ENCODE results near the gene NIPAL1. TPM values are rescaled to one million over a fixed set of nuclear protein-coding genes. Genes with fewer than 3 reads are reported as not detected.

NIPAL1 gene
- polyA plus RNA-seq, 1 donor from 2014 or later: not detected

GRCh38 chr4:48015216-48015615 lies 1.4 kb upstream of the NIPAL1 start:
- Mint-ChIP-seq H3K4me1 (peaks cover 9 to 22% (median 11%) of the 10 kb centered on the region in 3 donors), H3K4me3 (peak overlapping the region in 2 of 4 donors; percentile 22 to 85), H3K27ac (no peak overlapping the region), H3K27me3 (peaks cover 25% of the 10 kb centered on the region), H3K36me3 (no peaks in the 10 kb centered on the region), H3K9me3 (peaks cover 0 to 3% (median 0%) of the 10 kb centered on the region in 3 donors)

DNA sequence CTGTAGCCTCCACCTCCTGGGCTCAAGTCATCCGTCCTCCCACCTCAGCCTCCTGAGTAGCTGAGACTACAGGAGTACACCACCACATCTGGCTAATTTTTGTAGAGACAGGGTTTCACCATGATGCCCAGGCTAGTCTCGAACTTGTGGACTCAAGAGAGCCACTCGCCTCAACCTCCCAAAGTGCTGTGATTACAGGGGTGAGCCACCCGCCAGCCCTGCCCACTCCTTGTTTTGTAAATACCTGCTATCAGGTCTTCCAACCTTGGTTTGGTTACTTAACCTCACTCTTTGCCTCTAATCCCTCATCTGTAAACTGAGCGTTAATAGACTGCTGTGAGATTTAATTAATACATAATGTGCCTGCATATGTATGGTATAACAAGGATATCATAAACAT lies 894 bp upstream of the NIPAL1 start:
- H3K36me3 Mint-ChIP-seq: no peaks in the 10 kb centered on the region
- peaks cover 24% of the 10 kb centered on the region for H3K27me3 Mint-ChIP-seq
- H3K27ac Mint-ChIP-seq: peak overlapping the region in 1 of 3 donors; percentile 26
- H3K9me3 Mint-ChIP-seq: peaks cover 0 to under 1% (median 0%) of the 10 kb centered on the region in 3 donors
- H3K4me1 Mint-ChIP-seq: peaks cover 9 to 22% (median 11%) of the 10 kb centered on the region in 3 donors
- peak overlapping the region in 3 of 4 donors; percentile 82 to 89 (median 85) for H3K4me3 Mint-ChIP-seq

DNA sequence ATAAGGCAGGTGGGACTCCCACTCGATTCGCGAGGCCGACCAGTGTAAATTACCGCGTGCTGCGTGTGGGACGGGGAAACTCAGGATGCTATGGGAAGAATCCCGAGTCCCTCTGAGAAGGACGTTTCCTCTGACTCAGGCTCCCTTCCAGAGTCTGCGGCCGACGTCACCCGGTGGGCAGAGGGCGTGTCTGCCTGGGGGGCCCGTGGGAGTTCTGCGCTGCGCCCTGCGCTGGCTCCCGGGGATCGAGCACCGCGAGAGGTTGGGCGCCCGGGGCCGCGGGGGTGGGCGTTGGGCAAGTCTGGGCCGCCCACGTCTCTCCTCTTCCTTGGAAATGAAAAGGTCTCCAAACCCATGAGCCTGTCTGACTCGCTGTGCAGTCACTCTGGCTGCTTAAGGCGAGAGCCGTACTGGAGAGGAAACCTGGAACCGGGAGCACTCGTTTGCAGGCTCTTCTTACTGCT lies 568 bp downstream of the NIPAL1 start:
- Mint-ChIP-seq H3K27me3 (peaks cover 21% of the 10 kb centered on the region), H3K4me3 (peak overlapping the region; percentile 82 to 94 (median 88)), H3K27ac (no peak overlapping the region), H3K9me3 (no peaks in the 10 kb centered on the region), H3K4me1 (peaks cover 11 to 17% (median 11%) of the 10 kb centered on the region in 3 donors), H3K36me3 (no peaks in the 10 kb centered on the region)

DNA sequence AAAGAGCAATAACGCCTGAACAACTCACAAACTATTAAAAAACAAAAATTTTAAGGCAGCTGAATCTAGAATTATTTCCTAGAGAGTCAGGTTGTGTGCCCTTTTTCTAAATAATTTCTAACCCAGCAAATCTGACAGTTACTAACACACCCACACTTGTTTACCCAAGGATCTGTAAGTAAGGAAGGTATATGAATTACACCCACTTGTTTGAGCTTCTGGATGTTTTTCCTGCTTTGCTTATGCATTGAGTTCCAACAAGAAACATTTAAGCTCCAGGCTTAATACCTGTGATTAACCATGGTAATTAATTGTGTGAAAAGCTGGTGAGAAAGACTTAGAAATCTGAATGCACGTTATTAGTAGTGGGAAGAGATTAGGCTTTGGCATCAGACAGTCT lies 1.5 kb downstream of the NIPAL1 start:
- peaks cover 11 to 16% (median 11%) of the 10 kb centered on the region in 3 donors for H3K4me1 Mint-ChIP-seq

GRCh38 chr4:48021100-48021499 lies 4.5 kb downstream of the NIPAL1 start:
- Mint-ChIP-seq H3K27ac (no peak overlapping the region), H3K27me3 (peaks cover 23% of the 10 kb centered on the region), H3K4me1 (peaks cover 7 to 12% (median 7%) of the 10 kb centered on the region in 3 donors), H3K4me3 (no peak overlapping the region), H3K36me3 (no peaks in the 10 kb centered on the region), H3K9me3 (no peaks in the 10 kb centered on the region)

More for the DNA sequence above, 1.5 kb downstream of the NIPAL1 start:
- Mint-ChIP-seq H3K27ac (no peak overlapping the region), H3K9me3 (no peaks in the 10 kb centered on the region), H3K36me3 (no peaks in the 10 kb centered on the region), H3K4me3 (peak overlapping the region in 1 of 4 donors; percentile 85), H3K27me3 (peaks cover 25% of the 10 kb centered on the region)

DNA sequence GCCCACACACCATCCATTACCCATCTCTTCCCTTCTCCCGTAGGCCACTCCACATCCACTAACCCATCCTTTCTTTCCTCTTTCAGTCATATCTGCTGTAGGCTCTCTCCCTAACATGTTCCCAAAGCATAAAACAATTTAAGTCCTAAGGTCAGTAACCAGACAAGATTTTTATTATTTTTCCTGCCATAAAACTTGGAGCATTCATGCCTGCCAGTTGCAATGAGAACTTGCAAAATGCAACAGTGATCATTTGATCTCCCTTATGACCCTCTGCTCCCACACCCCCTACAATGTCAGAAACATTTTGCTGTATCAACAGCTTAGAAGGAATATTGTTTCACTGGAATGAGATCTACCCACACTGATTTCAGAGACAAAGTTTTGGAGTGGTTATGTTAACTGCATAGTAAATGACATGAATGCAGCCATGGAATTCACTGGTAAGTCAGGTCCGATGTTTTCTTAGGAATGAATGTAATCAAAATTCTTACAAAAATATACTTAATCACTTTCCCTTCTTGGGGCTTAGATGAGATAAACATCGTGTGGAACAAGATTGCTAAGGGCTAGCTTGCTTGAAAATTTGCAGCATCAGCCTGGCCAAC lies 5.7 kb downstream of the NIPAL1 start:
- no peaks in the 10 kb centered on the region for H3K36me3 Mint-ChIP-seq
- no peak overlapping the region for H3K4me3 Mint-ChIP-seq
- no peak overlapping the region for H3K27ac Mint-ChIP-seq
- H3K27me3 Mint-ChIP-seq: peaks cover 22% of the 10 kb centered on the region
- H3K9me3 Mint-ChIP-seq: no peaks in the 10 kb centered on the region
- H3K4me1 Mint-ChIP-seq: peaks cover 5 to 8% (median 6%) of the 10 kb centered on the region in 3 donors

- Mint-ChIP-seq H3K4me3 (no peak overlapping the region), H3K27me3 (peaks cover 17% of the 10 kb centered on the region), H3K27ac (no peak overlapping the region), H3K4me1 (peaks cover 3 to 10% (median 8%) of the 10 kb centered on the region in 3 donors), H3K9me3 (peaks cover 0 to 2% (median 0%) of the 10 kb centered on the region in 3 donors), H3K36me3 (no peaks in the 10 kb centered on the region)
These were observed 8.0 kb downstream of the NIPAL1 start for GRCh38 chr4:48024522-48024921.

GRCh38 chr4:48025005-48025404 lies 8.4 kb downstream of the NIPAL1 start:
- Mint-ChIP-seq H3K36me3 (no peaks in the 10 kb centered on the region), H3K27me3 (peaks cover 17% of the 10 kb centered on the region), H3K9me3 (peaks cover 0 to 2% (median 0%) of the 10 kb centered on the region in 3 donors), H3K27ac (no peak overlapping the region), H3K4me3 (no peak overlapping the region), H3K4me1 (peaks cover 1 to 10% (median 6%) of the 10 kb centered on the region in 3 donors)

- H3K27me3 Mint-ChIP-seq: peaks cover 11% of the 10 kb centered on the region
- no peak overlapping the region for H3K27ac Mint-ChIP-seq
- peaks cover 0 to 2% (median 0%) of the 10 kb centered on the region in 3 donors for H3K9me3 Mint-ChIP-seq
- H3K4me3 Mint-ChIP-seq: no peak overlapping the region
- no peaks in the 10 kb centered on the region for H3K36me3 Mint-ChIP-seq
- H3K4me1 Mint-ChIP-seq: peaks cover 0 to 7% (median 4%) of the 10 kb centered on the region in 3 donors
These were observed 11.1 kb downstream of the NIPAL1 start for GRCh38 chr4:48027653-48028052.

DNA sequence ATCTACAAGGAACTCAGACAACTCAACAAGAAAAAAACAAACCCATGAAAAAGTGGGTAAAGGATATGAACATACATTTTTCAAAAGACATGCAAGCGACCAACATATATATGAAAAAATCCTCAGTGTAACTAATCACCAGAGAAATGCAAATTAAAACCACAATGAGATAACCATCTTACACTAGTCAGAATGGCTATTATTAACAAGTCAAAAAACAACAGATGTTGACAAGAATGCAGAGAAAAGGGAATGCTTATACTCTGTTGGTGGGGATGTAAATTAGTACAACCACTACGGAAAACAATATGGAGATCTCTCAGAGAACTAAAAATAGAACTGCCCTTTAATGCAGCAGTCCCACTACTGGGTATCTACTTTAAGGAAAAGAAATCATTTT lies 12.1 kb downstream of the NIPAL1 start:
- peaks cover 0 to 2% (median 0%) of the 10 kb centered on the region in 3 donors for H3K9me3 Mint-ChIP-seq
- H3K27ac Mint-ChIP-seq: no peak overlapping the region

GRCh38 chr4:48030470-48030869 lies 13.9 kb downstream of the NIPAL1 start:
- Mint-ChIP-seq H3K36me3 (no peaks in the 10 kb centered on the region), H3K9me3 (peaks cover 0 to 2% (median 0%) of the 10 kb centered on the region in 3 donors), H3K4me1 (peaks cover 2 to 19% (median 14%) of the 10 kb centered on the region in 3 donors), H3K27ac (no peak overlapping the region), H3K4me3 (no peak overlapping the region), H3K27me3 (peaks cover 4% of the 10 kb centered on the region)

More for the DNA sequence above, 12.1 kb downstream of the NIPAL1 start:
- peaks cover 9% of the 10 kb centered on the region for H3K27me3 Mint-ChIP-seq
- no peaks in the 10 kb centered on the region for H3K36me3 Mint-ChIP-seq
- H3K4me1 Mint-ChIP-seq: peaks cover 0 to 8% (median 6%) of the 10 kb centered on the region in 3 donors
- H3K4me3 Mint-ChIP-seq: no peak overlapping the region

GRCh38 chr4:48031802-48032525 lies 15.4 kb downstream of the NIPAL1 start:
- no peak overlapping the region for H3K27ac Mint-ChIP-seq

GRCh38 chr4:48032721-48033120 lies 16.1 kb downstream of the NIPAL1 start:
- Mint-ChIP-seq H3K9me3 (peaks cover 0 to 2% (median 0%) of the 10 kb centered on the region in 3 donors), H3K4me3 (no peak overlapping the region), H3K4me1 (peaks cover 10 to 33% (median 29%) of the 10 kb centered on the region in 3 donors), H3K36me3 (no peaks in the 10 kb centered on the region), H3K27me3 (peaks cover 2% of the 10 kb centered on the region), H3K27ac (no peak overlapping the region)

More at GRCh38 chr4:48031802-48032525, 15.4 kb downstream of the NIPAL1 start:
- no peaks in the 10 kb centered on the region for H3K36me3 Mint-ChIP-seq
- H3K4me1 Mint-ChIP-seq: peaks cover 6 to 30% (median 27%) of the 10 kb centered on the region in 3 donors
- peaks cover under 1% of the 10 kb centered on the region for H3K27me3 Mint-ChIP-seq
- no peak overlapping the region for H3K4me3 Mint-ChIP-seq
- peaks cover 0 to 2% (median 0%) of the 10 kb centered on the region in 3 donors for H3K9me3 Mint-ChIP-seq

- Mint-ChIP-seq H3K4me1 (peaks cover 10 to 33% (median 27%) of the 10 kb centered on the region in 3 donors), H3K27ac (no peak overlapping the region), H3K9me3 (no peaks in the 10 kb centered on the region), H3K27me3 (peaks cover 2% of the 10 kb centered on the region), H3K4me3 (no peak overlapping the region), H3K36me3 (no peaks in the 10 kb centered on the region)
These were observed 16.8 kb downstream of the NIPAL1 start for GRCh38 chr4:48033412-48033811.

DNA sequence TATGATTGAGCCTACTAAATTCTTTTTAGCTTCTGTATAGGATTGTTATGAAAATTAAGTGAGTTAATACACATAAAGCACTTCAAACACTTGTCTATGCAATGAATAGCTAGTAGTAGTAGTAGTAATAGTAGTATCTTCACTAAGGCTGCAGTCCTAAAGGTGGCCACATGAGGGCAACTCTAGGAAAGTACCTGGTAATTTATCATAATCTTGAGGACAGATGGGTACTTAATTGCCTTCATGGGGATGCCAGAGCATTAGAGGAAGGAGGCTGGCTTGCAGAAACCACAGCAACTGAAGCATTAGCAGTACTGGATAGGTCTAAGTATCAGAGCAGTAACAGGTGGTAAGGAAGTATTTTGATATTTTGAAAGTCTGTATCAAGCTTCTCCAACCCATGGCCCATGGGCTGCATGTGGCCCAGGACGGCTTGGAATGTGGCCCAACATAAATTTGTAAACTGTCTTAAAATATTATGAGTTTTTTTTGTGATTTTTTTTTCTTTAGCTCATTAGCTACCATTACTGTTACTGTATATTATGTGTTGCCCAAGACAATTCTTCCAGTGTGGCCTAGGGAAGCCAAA lies 17.3 kb downstream of the NIPAL1 start:
- Mint-ChIP-seq H3K4me1 (peaks cover 10 to 28% (median 25%) of the 10 kb centered on the region in 3 donors), H3K9me3 (no peaks in the 10 kb centered on the region), H3K36me3 (no peaks in the 10 kb centered on the region), H3K4me3 (no peak overlapping the region), H3K27ac (peak overlapping the region in 1 of 3 donors; percentile 71), H3K27me3 (peaks cover 2% of the 10 kb centered on the region)

All from IgD-negative memory B cell (primary cell).